ELF-1 (cell line): ENCODE results near the gene PRRT2.

ENCODE experiments used
- DNase-seq: peaks from one replicate; pipeline ENCODE4 v3.0.0-alpha.2; 2016; ENCODE audit warnings: low read depth, low spot score

PRRT2 gene

GRCh38 chr16:29862383-29862883, 50.4 kb downstream of the PRRT2 start:
- DNase-seq: peak; percentile 47

- DNase-seq: peak; percentile 98
Observed at GRCh38 chr16:29862884-29863668, 51.1 kb downstream of the PRRT2 start, which contains the start of gene CDIPT. Gene CDIPT (minus strand): TSS chr16:29863226. CDS start chr16:29862857, 369 bp downstream.

- DNase-seq: no peak
Observed at GRCh38 chr16:29863669-29863984, 51.6 kb downstream of the PRRT2 start.

GRCh38 chr16:29864205-29864604, 52.2 kb downstream of the PRRT2 start:
- DNase-seq: no peak
